Activated T-helper 1 cell treated with Interleukin-2 at 50 U/mL for 16 hours (primary cell): ENCODE measurements around the gene BLID.

Source experiments
- DNase-seq: peaks from one replicate; pipeline ENCODE4 v3.0.0-alpha.2; 2020; ENCODE audit warnings: low read depth

BLID gene

GRCh38 chr11:122115524-122116379 is at the start of gene BLID:
Gene BLID (minus strand): TSS chr11:122116215. CDS start chr11:122115922, 293 bp downstream.
- DNase-seq, result no peak

GRCh38 chr11:122163053-122163819 is 47.2 kb upstream of the BLID start:
- no peak for DNase-seq

GRCh38 chr11:122162095-122162494 is 46.1 kb upstream of the BLID start:
- no peak for DNase-seq

GRCh38 chr11:122160841-122161590 is 45.0 kb upstream of the BLID start:
- DNase-seq, result no peak

- no peak for DNase-seq
Measured at GRCh38 chr11:122159861-122160260, 43.8 kb upstream of the BLID start.

- DNase-seq, result no peak
Measured at GRCh38 chr11:122159173-122159721, 43.2 kb upstream of the BLID start.

GRCh38 chr11:122158171-122158570 is 42.2 kb upstream of the BLID start:
- DNase-seq, result no peak

GRCh38 chr11:122157653-122158161 is 41.7 kb upstream of the BLID start:
- no peak for DNase-seq

GRCh38 chr11:122156940-122157382 is 40.9 kb upstream of the BLID start:
- no peak for DNase-seq

- no peak for DNase-seq
Measured at GRCh38 chr11:122155765-122156527, 39.9 kb upstream of the BLID start.

- DNase-seq, result no peak
Measured at GRCh38 chr11:122154994-122155393, 39.0 kb upstream of the BLID start.

GRCh38 chr11:122154227-122154626 is 38.2 kb upstream of the BLID start:
- DNase-seq, result no peak

- DNase-seq, result no peak
Measured at GRCh38 chr11:122153746-122154145, 37.7 kb upstream of the BLID start.

- DNase-seq, result no peak
Measured at GRCh38 chr11:122150216-122151124, 34.5 kb upstream of the BLID start.

- DNase-seq, result no peak
Measured at GRCh38 chr11:122149202-122149601, 33.2 kb upstream of the BLID start.

GRCh38 chr11:122146475-122146874 is 30.5 kb upstream of the BLID start:
- no peak for DNase-seq

- no peak for DNase-seq
Measured at GRCh38 chr11:122145715-122146274, 29.8 kb upstream of the BLID start.

GRCh38 chr11:122144752-122145151 is 28.7 kb upstream of the BLID start:
- no peak for DNase-seq

GRCh38 chr11:122141725-122142124 is 25.7 kb upstream of the BLID start:
- DNase-seq, result no peak

GRCh38 chr11:122140500-122140899 is 24.5 kb upstream of the BLID start:
- no peak for DNase-seq
